HUES6 (cell line): ENCODE results near the gene PRKCE.

Experiments used
- H3K27ac ChIP-seq: 2 replicates; pipeline ENCODE4 v1.7.0; 2013; ENCODE audit warnings: low read depth, mild to moderate bottlenecking, low read length, inconsistent platforms
- H3K27me3 ChIP-seq: 2 replicates; pipeline ENCODE4 v1.6.1; 2013; ENCODE audit warnings: low read length; ENCODE audit not compliant: control insufficient read depth, insufficient read depth
- H3K36me3 ChIP-seq: 2 replicates; pipeline ENCODE4 v1.6.1; 2013; ENCODE audit warnings: low read length; ENCODE audit not compliant: control insufficient read depth, insufficient read depth
- H3K4me1 ChIP-seq: 2 replicates; pipeline ENCODE4 v1.6.1; 2013; ENCODE audit warnings: low read length; ENCODE audit not compliant: control insufficient read depth, insufficient read depth
- H3K4me3 ChIP-seq: 2 replicates; pipeline ENCODE4 v1.5.1; 2013; ENCODE audit warnings: low read depth, low read length
- H3K9ac ChIP-seq: one replicate; pipeline ENCODE4 v1.6.1; 2013; ENCODE audit warnings: mild to moderate bottlenecking, low read length
- H3K9me3 ChIP-seq: 2 replicates; pipeline ENCODE4 v1.6.1; 2013; ENCODE audit warnings: low read depth, low read length; ENCODE audit not compliant: control insufficient read depth, insufficient read depth

Gene PRKCE

GRCh38 chr2:45974056-45974455, 322.6 kb downstream of the PRKCE start:
- Histone ChIP-seq H3K9me3 (no peaks in the 10 kb centered on the region), H3K36me3 (no peaks in the 10 kb centered on the region), H3K4me3 (no peak overlapping the region), H3K27ac (no peak overlapping the region), H3K9ac (no peak overlapping the region), H3K27me3 (no peaks in the 10 kb centered on the region; the same call in 1 of the 2 replicates), H3K4me1 (peaks cover 8% of the 10 kb centered on the region; the same call in 1 of the 2 replicates)

- Histone ChIP-seq H3K4me1 (peaks cover 8% of the 10 kb centered on the region; the same call in 1 of the 2 replicates), H3K9ac (no peak overlapping the region), H3K27me3 (no peaks in the 10 kb centered on the region; the same call in 1 of the 2 replicates), H3K36me3 (no peaks in the 10 kb centered on the region), H3K27ac (no peak overlapping the region), H3K4me3 (no peak overlapping the region), H3K9me3 (no peaks in the 10 kb centered on the region)
These were observed 323.4 kb downstream of the PRKCE start for GRCh38 chr2:45974762-45975408.

GRCh38 chr2:45975752-45976517, 324.5 kb downstream of the PRKCE start:
- peaks cover 8% of the 10 kb centered on the region; the same call in 1 of the 2 replicates for H3K4me1 ChIP-seq
- H3K27me3 ChIP-seq, result no peaks in the 10 kb centered on the region; the same call in 1 of the 2 replicates
- H3K9me3 ChIP-seq, result no peaks in the 10 kb centered on the region
- no peak overlapping the region for H3K9ac ChIP-seq
- no peak overlapping the region for H3K4me3 ChIP-seq
- H3K36me3 ChIP-seq, result no peaks in the 10 kb centered on the region
- no peak overlapping the region for H3K27ac ChIP-seq

GRCh38 chr2:45978302-45978859, 326.9 kb downstream of the PRKCE start:
- Histone ChIP-seq H3K9me3 (no peaks in the 10 kb centered on the region), H3K36me3 (no peaks in the 10 kb centered on the region), H3K9ac (no peak overlapping the region), H3K4me3 (no peak overlapping the region), H3K4me1 (peaks cover 4% of the 10 kb centered on the region; the same call in 1 of the 2 replicates), H3K27me3 (no peaks in the 10 kb centered on the region), H3K27ac (no peak overlapping the region)

GRCh38 chr2:45979065-45979464, 327.6 kb downstream of the PRKCE start:
- Histone ChIP-seq H3K27me3 (no peaks in the 10 kb centered on the region), H3K9ac (no peak overlapping the region), H3K4me1 (no peaks in the 10 kb centered on the region), H3K9me3 (no peaks in the 10 kb centered on the region), H3K27ac (no peak overlapping the region), H3K36me3 (no peaks in the 10 kb centered on the region), H3K4me3 (no peak overlapping the region)

- no peak overlapping the region for H3K4me3 ChIP-seq
- no peak overlapping the region for H3K9ac ChIP-seq
- no peaks in the 10 kb centered on the region for H3K4me1 ChIP-seq
- H3K9me3 ChIP-seq, result no peaks in the 10 kb centered on the region
- no peaks in the 10 kb centered on the region for H3K27me3 ChIP-seq
- no peak overlapping the region for H3K27ac ChIP-seq
- no peaks in the 10 kb centered on the region for H3K36me3 ChIP-seq
These were observed 328.8 kb downstream of the PRKCE start for GRCh38 chr2:45980161-45980865.

GRCh38 chr2:45981384-45981930, 330.0 kb downstream of the PRKCE start:
- H3K36me3 ChIP-seq, result no peaks in the 10 kb centered on the region
- no peaks in the 10 kb centered on the region for H3K27me3 ChIP-seq

GRCh38 chr2:45982096-45982495, 330.6 kb downstream of the PRKCE start:
- Histone ChIP-seq H3K4me1 (no peaks in the 10 kb centered on the region), H3K27ac (no peak overlapping the region), H3K27me3 (no peaks in the 10 kb centered on the region), H3K36me3 (no peaks in the 10 kb centered on the region), H3K9me3 (no peaks in the 10 kb centered on the region), H3K9ac (no peak overlapping the region), H3K4me3 (no peak overlapping the region)

More at GRCh38 chr2:45981384-45981930, 330.0 kb downstream of the PRKCE start:
- no peaks in the 10 kb centered on the region for H3K9me3 ChIP-seq
- no peak overlapping the region for H3K9ac ChIP-seq
- no peaks in the 10 kb centered on the region for H3K4me1 ChIP-seq
- H3K4me3 ChIP-seq, result no peak overlapping the region
- no peak overlapping the region for H3K27ac ChIP-seq

- Histone ChIP-seq H3K36me3 (no peaks in the 10 kb centered on the region), H3K4me3 (no peak overlapping the region), H3K27me3 (no peaks in the 10 kb centered on the region), H3K9ac (no peak overlapping the region), H3K27ac (no peak overlapping the region), H3K4me1 (no peaks in the 10 kb centered on the region), H3K9me3 (no peaks in the 10 kb centered on the region)
These were observed 331.7 kb downstream of the PRKCE start for GRCh38 chr2:45983213-45983612.

GRCh38 chr2:45984366-45984765, 332.9 kb downstream of the PRKCE start:
- Histone ChIP-seq H3K9ac (no peak overlapping the region), H3K27me3 (no peaks in the 10 kb centered on the region), H3K4me1 (no peaks in the 10 kb centered on the region), H3K27ac (no peak overlapping the region), H3K9me3 (no peaks in the 10 kb centered on the region), H3K36me3 (no peaks in the 10 kb centered on the region), H3K4me3 (no peak overlapping the region)
